ENCODE data around the gene TMEM116.
A peak's percentile ranks its signal among the peaks of the same experiment; 100 is the strongest.

The TMEM116 gene

GRCh38 chr12:112013601-112014402, 837 bp upstream of the TMEM116 start (continued):
- TF ChIP-seq ZNF692 (tag by site-specific recombination; IDR thresholded peaks at IDR 0.05) (peak; percentile 61; the same call in 1 of the 2 replicates), ZNF610 (tag by site-specific recombination; IDR thresholded peaks at IDR 0.05; ENCODE audit: borderline replicate concordance) (peak; percentile 92; the same call in 1 of the 2 replicates), ZFHX2 (tag by site-specific recombination; conservative IDR thresholded peaks at IDR 0.05) (no peak), GLIS2 (tag by site-specific recombination; IDR thresholded peaks at IDR 0.05) (peak; percentile 79; the same call in 1 of the 2 replicates), ZBTB26 (tag by site-specific recombination; optimal IDR thresholded peaks at IDR 0.05) (peak; percentile 27), GLIS1 (tag by site-specific recombination; IDR thresholded peaks at IDR 0.05) (peak; percentile 83), KLF16 (tag by site-specific recombination; IDR thresholded peaks at IDR 0.05) (peak; percentile 86), ZNF114 (tag by site-specific recombination; IDR thresholded peaks at IDR 0.05) (no peak), ZNF639 (tag by site-specific recombination; IDR thresholded peaks at IDR 0.05) (0 out of 2 replicates have a peak, but pooled peaks have one; percentile 29), ZNF398 (tag by site-specific recombination; IDR thresholded peaks at IDR 0.05) (peak; percentile 69), KLF10 (tag by site-specific recombination; IDR thresholded peaks at IDR 0.05) (peak; percentile 49; the same call in 1 of the 2 replicates), ZXDB (tag by site-specific recombination; IDR thresholded peaks at IDR 0.05) (peak; percentile 37; the same call in 1 of the 2 replicates), ZNF394 (tag by site-specific recombination; IDR thresholded peaks at IDR 0.05; ENCODE audit: borderline replicate concordance) (peak; percentile 17; the same call in 1 of the 2 replicates), PATZ1 (tag by site-specific recombination; IDR thresholded peaks at IDR 0.05) (peak; percentile 69), ZNF155 (tag by site-specific recombination; IDR thresholded peaks at IDR 0.05) (no peak), ZNF629 (tag by site-specific recombination; IDR thresholded peaks at IDR 0.05) (peak; percentile 62), ZNF202 (tag by site-specific recombination; IDR thresholded peaks at IDR 0.05; ENCODE audit: borderline replicate concordance) (no peak), ZNF169 (tag by site-specific recombination; IDR thresholded peaks at IDR 0.05) (no peak), SETDB1 (IDR thresholded peaks at IDR 0.05; ENCODE audit: insufficient read length, low read length) (peak; percentile 67), ZEB2 (tag by site-specific recombination; IDR thresholded peaks at IDR 0.05) (peak; percentile 85), AEBP2 (tag by site-specific recombination; IDR thresholded peaks at IDR 0.05; ENCODE audit: borderline replicate concordance) (no peak), HOXD13 (CRISPR knock-in tag; IDR thresholded peaks at IDR 0.05; ENCODE audit: borderline replicate concordance) (no peak), ZNF341 (tag by site-specific recombination; IDR thresholded peaks at IDR 0.05; ENCODE audit: low read depth) (peak; percentile 81), ZBTB17 (tag by site-specific recombination; IDR thresholded peaks at IDR 0.05) (peak; percentile 73), ZNF580 (tag by site-specific recombination; IDR thresholded peaks at IDR 0.05) (0 out of 2 replicates have a peak, but pooled peaks have one; percentile 12), YY2 (tag by site-specific recombination; IDR thresholded peaks at IDR 0.05) (no peak), SP3 (tag by site-specific recombination; IDR thresholded peaks at IDR 0.05) (peak; percentile 63; the same call in 1 of the 2 replicates), ZNF19 (tag by site-specific recombination; IDR thresholded peaks at IDR 0.05; ENCODE audit: low read depth) (no peak), ZNF76 (tag by site-specific recombination; IDR thresholded peaks at IDR 0.05; ENCODE audit: borderline replicate concordance, low read depth) (peak; percentile 93)

Data from HEK293 (cell line).